GM13977 (cell line): ENCODE data around the gene FERMT1.
A peak's percentile ranks its signal among the peaks of the same experiment; 100 is the strongest.

Experiments
- DNase-seq: peaks from one replicate; pipeline ENCODE4 v3.0.0; 2012; ENCODE audit warnings: low spot score
- in situ Hi-C: fragments of 300-500 bp; cut with MboI; formaldehyde crosslinking; loops from one replicate; pipeline ENCODE4 v1.12.0; 2022; ENCODE audit warnings: low sequenced_read_pairs, low pct_unique_long_range_greater_than_20kb, mixed read lengths, inconsistent platforms; ENCODE audit not compliant: unreplicated experiment
- TF ChIP-seq, protein P1 (sequence below): IDR thresholded peaks from 2 replicates; pipeline ENCODE4 v1.5.1; 2012; ENCODE audit warnings: mild to moderate bottlenecking, control low read depth; ENCODE audit not compliant: insufficient read depth; ENCODE audit errors: extremely low read depth, missing control alignments

Gene FERMT1

DNA sequence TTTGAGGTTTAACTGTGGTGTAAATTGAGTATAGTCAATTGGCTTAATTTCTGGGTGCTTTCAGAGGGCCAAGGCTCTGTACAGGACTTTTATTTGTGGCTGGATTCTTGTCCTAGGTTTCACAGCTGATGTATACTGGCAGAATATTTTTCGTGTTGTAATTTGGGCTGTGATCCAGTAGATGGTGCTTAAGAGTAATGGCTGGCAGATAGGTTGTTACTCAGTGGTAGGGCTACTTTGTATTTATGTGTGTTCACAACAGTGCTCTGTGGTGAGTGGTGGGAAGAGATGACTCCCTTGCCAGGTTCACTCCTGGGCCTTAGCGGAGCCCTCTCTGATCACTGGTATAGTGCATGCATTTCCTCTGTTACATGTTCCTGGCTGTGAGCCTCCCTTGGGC lies 34.5 kb upstream of the FERMT1 start:
- TF ChIP-seq, protein P1, sequence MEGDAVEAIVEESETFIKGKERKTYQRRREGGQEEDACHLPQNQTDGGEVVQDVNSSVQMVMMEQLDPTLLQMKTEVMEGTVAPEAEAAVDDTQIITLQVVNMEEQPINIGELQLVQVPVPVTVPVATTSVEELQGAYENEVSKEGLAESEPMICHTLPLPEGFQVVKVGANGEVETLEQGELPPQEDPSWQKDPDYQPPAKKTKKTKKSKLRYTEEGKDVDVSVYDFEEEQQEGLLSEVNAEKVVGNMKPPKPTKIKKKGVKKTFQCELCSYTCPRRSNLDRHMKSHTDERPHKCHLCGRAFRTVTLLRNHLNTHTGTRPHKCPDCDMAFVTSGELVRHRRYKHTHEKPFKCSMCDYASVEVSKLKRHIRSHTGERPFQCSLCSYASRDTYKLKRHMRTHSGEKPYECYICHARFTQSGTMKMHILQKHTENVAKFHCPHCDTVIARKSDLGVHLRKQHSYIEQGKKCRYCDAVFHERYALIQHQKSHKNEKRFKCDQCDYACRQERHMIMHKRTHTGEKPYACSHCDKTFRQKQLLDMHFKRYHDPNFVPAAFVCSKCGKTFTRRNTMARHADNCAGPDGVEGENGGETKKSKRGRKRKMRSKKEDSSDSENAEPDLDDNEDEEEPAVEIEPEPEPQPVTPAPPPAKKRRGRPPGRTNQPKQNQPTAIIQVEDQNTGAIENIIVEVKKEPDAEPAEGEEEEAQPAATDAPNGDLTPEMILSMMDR: peak; percentile 11
- DNase-seq: no peak
- in situ Hi-C loops: no loop called here

- TF ChIP-seq, protein P1: no peak
- in situ Hi-C loops: no loop called here
- DNase-seq: no peak
Observed at GRCh38 chr20:6152777-6153176, 29.9 kb upstream of the FERMT1 start.

DNA sequence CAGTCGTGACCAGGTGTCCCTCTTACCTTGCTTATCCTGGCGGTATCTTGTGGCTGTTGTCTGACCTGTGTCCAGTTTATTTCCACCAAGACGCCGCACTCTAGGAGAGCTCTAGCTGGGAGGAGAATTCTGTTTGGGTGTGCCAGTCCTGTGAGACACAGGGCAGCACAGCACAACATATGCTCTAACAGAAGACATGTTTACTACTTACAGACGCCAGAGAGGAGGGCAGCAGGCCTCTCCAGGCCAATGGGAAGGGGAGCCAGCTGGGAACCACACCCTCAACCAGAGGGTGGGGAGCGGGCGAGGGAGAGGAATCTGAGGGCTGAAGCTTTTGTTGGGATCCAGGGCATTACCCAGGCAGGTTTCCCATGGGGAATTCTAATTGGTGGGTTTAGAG lies 25.2 kb upstream of the FERMT1 start:
- TF ChIP-seq, protein P1: no peak
- no peak for DNase-seq
- in situ Hi-C loops: no loop called here

DNA sequence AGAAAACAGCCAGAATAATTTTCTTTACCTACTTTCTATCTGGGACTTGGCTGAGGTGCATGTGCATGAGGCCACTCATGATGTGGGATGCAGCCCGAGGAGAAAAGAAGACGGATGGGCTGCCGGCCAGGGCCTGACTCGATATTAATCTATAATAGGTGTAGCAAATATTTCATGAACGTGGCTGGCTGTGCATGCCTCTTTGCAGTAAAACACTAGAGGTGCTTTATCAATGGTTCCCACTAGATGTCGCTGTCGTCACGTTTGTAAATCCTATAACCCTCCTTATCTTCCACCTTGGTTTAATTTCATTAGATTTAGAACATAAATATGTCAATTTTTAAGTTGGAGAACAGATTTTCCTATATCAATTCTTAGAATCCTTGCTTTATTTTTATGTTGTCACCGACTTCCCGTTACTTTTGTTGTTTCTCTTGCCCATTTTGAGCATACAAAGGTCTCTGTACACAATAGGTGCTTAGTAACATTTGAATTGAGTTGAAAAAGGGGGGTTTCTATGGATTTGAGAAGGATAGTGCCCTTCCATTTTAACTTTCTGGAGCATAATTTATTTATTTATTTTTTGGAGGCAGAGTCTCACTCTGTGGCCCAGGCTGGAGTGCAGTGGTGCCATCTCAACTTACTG lies 19.6 kb upstream of the FERMT1 start:
- in situ Hi-C loops: no loop called here
- TF ChIP-seq, protein P1: peak; percentile 77
- peak; percentile 65 for DNase-seq

DNA sequence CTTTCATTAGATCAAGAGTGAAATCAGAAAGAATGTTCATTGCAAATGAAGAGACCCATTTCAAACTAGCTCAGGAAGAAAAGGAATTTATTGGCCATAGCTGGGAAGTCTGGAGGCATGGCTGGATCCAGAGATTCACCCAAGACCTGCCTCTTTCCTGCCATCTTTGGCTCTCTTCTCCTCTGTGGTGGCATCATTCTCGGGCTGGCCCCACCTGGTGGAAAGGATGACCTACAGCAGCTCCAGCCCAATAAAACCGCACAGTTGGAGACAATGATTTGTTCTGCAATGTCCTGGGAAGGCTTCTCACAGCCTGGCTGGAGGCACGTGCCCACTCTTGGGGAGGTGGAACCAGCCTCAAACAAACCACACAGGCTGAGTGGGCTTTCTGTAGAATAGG lies 18.1 kb upstream of the FERMT1 start:
- no peak for DNase-seq
- in situ Hi-C loops: no loop called here
- TF ChIP-seq, protein P1: peak; percentile 23

- in situ Hi-C loops: no loop called here
- TF ChIP-seq, protein P1: no peak
- DNase-seq: no peak
Observed at GRCh38 chr20:6135347-6135746, 12.5 kb upstream of the FERMT1 start.

DNA sequence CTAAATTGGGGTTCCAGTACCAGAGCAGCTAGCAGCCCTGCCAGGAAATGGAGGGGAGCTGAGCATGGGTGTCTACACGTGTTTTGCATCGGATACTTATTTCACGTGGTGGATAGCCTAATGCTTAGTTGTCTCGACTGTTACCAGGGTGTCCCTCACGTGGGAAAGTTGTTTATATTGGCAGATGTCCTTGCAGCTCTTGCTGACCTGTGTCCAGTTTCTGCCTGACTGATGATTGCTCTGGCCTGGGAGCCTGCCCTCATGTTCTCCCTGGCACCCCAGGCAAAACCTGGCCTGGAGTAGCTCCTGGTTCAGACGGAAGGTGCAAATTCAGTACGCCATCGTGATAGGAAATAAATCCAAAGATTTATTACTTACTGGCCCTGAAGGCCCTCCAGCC lies 11.8 kb upstream of the FERMT1 start:
- in situ Hi-C loops: no loop called here
- DNase-seq: no peak
- TF ChIP-seq, protein P1: no peak
